Keratinocyte (primary cell): ENCODE measurements around the gene UBE2QL1. TPM values are rescaled to one million over a fixed set of nuclear protein-coding genes. Genes with fewer than 3 reads are reported as not detected.

ENCODE experiments used
- DNase-seq: peaks from one replicate; pipeline ENCODE4 v3.0.0-alpha.2; 2011; ENCODE audit warnings: low read depth, missing footprints, low spot score
- FAIRE-seq: peaks from 2 replicates; lab custom pipeline; 2011; peaks lifted over from hg19 to GRCh38; lab: Jason Lieb, UNC
- H2AFZ ChIP-seq: 2 replicates; pipeline ENCODE4 v1.6.0; 2012; ENCODE audit warnings: low read length, control low read depth, inconsistent platforms; ENCODE audit not compliant: control insufficient read depth
- H3K27ac ChIP-seq: 2 replicates; pipeline ENCODE4 v1.5.1; 2011; ENCODE audit warnings: low read length; ENCODE audit not compliant: control insufficient read depth, insufficient read depth
- H3K27me3 ChIP-seq: 3 replicates; pipeline ENCODE4 v1.6.0; 2011; ENCODE audit warnings: low read length; ENCODE audit not compliant: control insufficient read depth, insufficient read depth; ENCODE audit errors: extremely low read depth
- H3K36me3 ChIP-seq, 2 experiments: 2 replicates in 1 of 2; 3 replicates in 1 of 2; pipeline ENCODE4 v1.5.1; 2011; ENCODE audit warnings: low read length in 2 of 2, mild to moderate bottlenecking in 1 of 2; ENCODE audit not compliant: control insufficient read depth in 2 of 2, insufficient read depth in 2 of 2; ENCODE audit errors: extremely low read depth in 1 of 2
- H3K4me1 ChIP-seq: 3 replicates; pipeline ENCODE4 v1.5.1; 2011; ENCODE audit warnings: low read length; ENCODE audit not compliant: control insufficient read depth, insufficient read depth; ENCODE audit errors: extremely low read depth
- H3K4me2 ChIP-seq: 3 replicates; pipeline ENCODE4 v1.6.0; 2011; ENCODE audit warnings: low read depth, low read length; ENCODE audit not compliant: control insufficient read depth, insufficient read depth; ENCODE audit errors: extremely low read depth
- H3K4me3 ChIP-seq, 3 experiments: fragments of 200-600 bp in 1 of 3; sonication (generic) in 1 of 3; 2 replicates in 2 of 3; 3 replicates in 1 of 3; pipeline ENCODE4 v1.5.1; 2011 to 2016; ENCODE audit warnings: low read length in 3 of 3, mild to moderate bottlenecking in 3 of 3, control low read depth in 2 of 3, inconsistent platforms in 1 of 3, low read depth in 1 of 3, mixed read lengths in 1 of 3, mixed run types in 1 of 3, moderate library complexity in 1 of 3; ENCODE audit not compliant: control insufficient read depth in 2 of 3, insufficient read depth in 2 of 3; ENCODE audit errors: extremely low read depth in 1 of 3
- H3K79me2 ChIP-seq: 2 replicates; pipeline ENCODE4 v1.6.0; 2012; ENCODE audit warnings: low read length; ENCODE audit not compliant: control insufficient read depth, insufficient read depth
- H3K9ac ChIP-seq: 3 replicates; pipeline ENCODE4 v1.6.0; 2011; ENCODE audit warnings: low read length; ENCODE audit not compliant: control insufficient read depth, insufficient read depth; ENCODE audit errors: extremely low read depth
- H3K9me1 ChIP-seq: 3 replicates; pipeline ENCODE4 v1.6.0; 2011; ENCODE audit warnings: low read length; ENCODE audit not compliant: control insufficient read depth, insufficient read depth; ENCODE audit errors: extremely low read depth
- H3K9me3 ChIP-seq: 2 replicates; pipeline ENCODE4 v1.5.1; 2012; ENCODE audit warnings: low read depth, low read length; ENCODE audit not compliant: control insufficient read depth
- H4K20me1 ChIP-seq: 3 replicates; pipeline ENCODE4 v1.6.0; 2011; ENCODE audit warnings: low read length; ENCODE audit not compliant: control insufficient read depth, insufficient read depth; ENCODE audit errors: extremely low read depth
- CTCF ChIP-seq, 3 experiments: IDR thresholded peaks in 1 of 3; conservative IDR thresholded peaks in 1 of 3; optimal IDR thresholded peaks in 1 of 3; 2 replicates in 2 of 3; 3 replicates in 1 of 3; pipeline versions ENCODE3 to v1.5.1; 2011; ENCODE audit warnings: low read length in 3 of 3, mild to moderate bottlenecking in 3 of 3, moderate library complexity in 2 of 3, control low read depth in 1 of 3, inconsistent platforms in 1 of 3; ENCODE audit not compliant: insufficient read depth in 2 of 3; ENCODE audit errors: extremely low read depth in 1 of 3
- EZH2 ChIP-seq: IDR thresholded peaks from one replicate; pipeline ENCODE4 v1.6.1; 2012; ENCODE audit warnings: inconsistent platforms, mild to moderate bottlenecking, low read length, moderate library complexity
- dilution Hi-C: fragments of 300-500 bp; cut with MboI; formaldehyde crosslinking; loops from one replicate; pipeline ENCODE4 v1.7.0; 2020; ENCODE audit warnings: low sequenced_read_pairs; ENCODE audit not compliant: extremely low pct_ligation_motif_present
- polyA plus RNA-seq, 5 experiments: library from polyadenylated mRNA; depleted of rRNA in 3 of 5; stranded (reverse) in 3 of 5; stranded (forward) in 1 of 5; unstranded in 1 of 5; fragments of >200 nt; gene quantifications; 1 replicate in 1 of 5; 2 replicates in 3 of 5; 3 replicates in 1 of 5; pipeline versions ENCODE4 v1.2.1 to v1.2.3, GENCODE V29; 2011 to 2012; ENCODE audit warnings: missing spikeins in 2 of 5, low read depth in 1 of 5, low replicate concordance in 1 of 5

Gene UBE2QL1
- polyA plus RNA-seq, 1 donor (not counting 4 experiments of a cell fraction or from before 2014, with no cell fraction given): not detected

GRCh38 chr5:6492934-6493333, 44.3 kb downstream of the UBE2QL1 start:
- no peaks in the 10 kb centered on the region for H3K9me1 ChIP-seq
- no peak overlapping the region for H3K9ac ChIP-seq
- TF ChIP-seq EZH2 (no peak), CTCF (optimal IDR thresholded peaks at IDR 0.05 in 1 of 3, IDR thresholded peaks at IDR 0.05 in 1 of 3, conservative IDR thresholded peaks at IDR 0.05 in 1 of 3; ENCODE audit: extremely low read depth in 1 of 3, insufficient read depth in 2 of 3, low read length in 3 of 3) (no peak)
- H3K79me2 ChIP-seq: no peaks in the 10 kb centered on the region
- H3K4me1 ChIP-seq: no peaks in the 10 kb centered on the region
- no peak for FAIRE-seq
- no peak for DNase-seq
- no peaks in the 10 kb centered on the region for H3K27me3 ChIP-seq
- no peak overlapping the region for H3K27ac ChIP-seq
- no peak overlapping the region for H2AFZ ChIP-seq
- H3K36me3 ChIP-seq: no peaks in the 10 kb centered on the region
- no peak overlapping the region for H3K4me2 ChIP-seq
- no peaks in the 10 kb centered on the region for H4K20me1 ChIP-seq
- dilution Hi-C loops: no loop called here
- no peaks in the 10 kb centered on the region for H3K9me3 ChIP-seq
- no peak overlapping the region for H3K4me3 ChIP-seq

DNA sequence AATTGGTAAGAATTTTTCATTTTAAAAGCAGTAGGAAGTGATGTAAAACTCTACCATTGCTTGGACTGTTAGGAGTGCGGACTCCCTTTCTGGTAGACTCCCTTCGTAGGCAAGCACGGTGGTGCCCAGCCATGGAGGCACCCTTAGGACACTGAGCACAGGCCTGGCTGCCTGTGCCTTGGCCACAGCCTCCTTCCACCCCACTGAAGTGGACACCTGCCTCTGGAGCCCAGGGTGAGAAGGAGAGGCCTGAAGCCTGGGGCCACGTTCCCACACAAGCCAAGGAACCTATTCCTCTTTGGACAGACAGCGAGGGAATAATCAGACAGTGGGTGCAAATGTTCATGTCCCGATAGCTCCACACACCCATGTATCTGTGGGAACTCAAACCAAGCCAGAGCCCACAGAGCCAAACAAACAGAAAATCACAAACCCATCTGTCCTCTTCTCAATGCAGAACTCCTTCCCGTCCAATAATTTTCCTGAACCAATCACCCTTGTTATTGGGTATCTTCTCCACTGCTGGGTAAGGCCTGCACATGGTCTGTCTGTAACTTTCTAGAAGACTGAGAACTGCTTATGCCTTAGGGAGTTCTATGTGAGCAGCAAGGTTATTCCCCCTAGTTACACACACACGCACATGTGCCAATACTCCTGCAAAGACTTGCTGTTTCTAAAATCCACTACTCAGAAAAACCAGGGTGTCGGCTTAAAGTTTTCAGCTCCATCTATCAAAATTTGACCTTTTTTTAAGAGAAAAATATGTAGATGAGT, 45.2 kb downstream of the UBE2QL1 start:
- Histone ChIP-seq H3K27me3 (no peaks in the 10 kb centered on the region), H3K4me3 (no peak overlapping the region), H4K20me1 (no peaks in the 10 kb centered on the region), H3K9ac (no peak overlapping the region), H2AFZ (no peak overlapping the region), H3K36me3 (no peaks in the 10 kb centered on the region), H3K79me2 (no peaks in the 10 kb centered on the region), H3K27ac (no peak overlapping the region), H3K4me1 (no peaks in the 10 kb centered on the region), H3K9me1 (no peaks in the 10 kb centered on the region), H3K4me2 (no peak overlapping the region), H3K9me3 (no peaks in the 10 kb centered on the region)
- DNase-seq: no peak
- dilution Hi-C loops: no loop called here
- TF ChIP-seq EZH2: no peak
- TF ChIP-seq CTCF (optimal IDR thresholded peaks at IDR 0.05 in 1 of 3, IDR thresholded peaks at IDR 0.05 in 1 of 3, conservative IDR thresholded peaks at IDR 0.05 in 1 of 3; ENCODE audit: extremely low read depth in 1 of 3, insufficient read depth in 2 of 3, low read length in 3 of 3): no peak
- no peak for FAIRE-seq
